Common myeloid progenitor, CD34-positive (primary cell): ENCODE measurements around the gene GORASP1.

Experiments
- CTCF ChIA-PET: fragments of 350-600 bp; sonication (Branson Sonifier 250); formaldehyde crosslinking; loops from one replicate; lab custom pipeline; 2021; ENCODE audit warnings: antibody characterized with exemption; lab: Charles Lee
- POLR2A ChIA-PET: fragments of 350-600 bp; sonication (Branson Sonifier 250); formaldehyde crosslinking; loops from one replicate; lab custom pipeline; 2021; ENCODE audit warnings: antibody characterized with exemption; lab: Charles Lee
- DNase-seq, 3 donors: peaks; one replicate each; pipeline versions ENCODE4 v3.0.0 to v3.0.0-alpha.2; 2013
- H3K27ac ChIP-seq, 2 experiments: 1 replicate in 1 of 2; 2 replicates in 1 of 2; pipeline ENCODE4 v1.7.0; 2013; ENCODE audit warnings: inconsistent platforms in 2 of 2, low read length in 2 of 2, mild to moderate bottlenecking in 2 of 2, low read depth in 1 of 2, moderate library complexity in 1 of 2; ENCODE audit not compliant: severe bottlenecking in 2 of 2, insufficient read depth in 1 of 2, poor library complexity in 1 of 2
- H3K27me3 ChIP-seq, 5 experiments: replicated peaks in 2 of 5; 1 replicate in 3 of 5; 2 replicates in 2 of 5; pipeline versions ENCODE4 v1.6.1 to v1.7.0; 2013; ENCODE audit warnings: low read length in 4 of 5, mild to moderate bottlenecking in 2 of 5, moderate library complexity in 2 of 5, inconsistent platforms in 1 of 5; ENCODE audit not compliant: insufficient read depth in 5 of 5, control insufficient read depth in 4 of 5
- H3K36me3 ChIP-seq, 4 experiments: 1 replicate in 2 of 4; 2 replicates in 2 of 4; pipeline versions ENCODE4 v1.6.1 to v1.7.0; 2013; ENCODE audit warnings: low read length in 3 of 4, control low read depth in 1 of 4, mild to moderate bottlenecking in 1 of 4; ENCODE audit not compliant: control insufficient read depth in 4 of 4, insufficient read depth in 4 of 4
- H3K4me1 ChIP-seq, 4 experiments: 1 replicate in 3 of 4; 2 replicates in 1 of 4; pipeline versions ENCODE4 v1.6.1 to v1.7.1; 2013; ENCODE audit warnings: low read length in 3 of 4, mild to moderate bottlenecking in 3 of 4, control low read depth in 1 of 4, inconsistent platforms in 1 of 4, moderate library complexity in 1 of 4; ENCODE audit not compliant: control insufficient read depth in 4 of 4, insufficient read depth in 4 of 4; ENCODE audit errors: control extremely low read depth in 1 of 4
- H3K4me3 ChIP-seq, 7 experiments: 1 replicate in 4 of 7; 2 replicates in 3 of 7; pipeline versions ENCODE4 v1.5.1 to v1.7.0; 2013; ENCODE audit warnings: mild to moderate bottlenecking in 7 of 7, low read length in 6 of 7, moderate library complexity in 6 of 7, inconsistent platforms in 2 of 7, low read depth in 2 of 7, control low read depth in 1 of 7; ENCODE audit not compliant: insufficient read depth in 4 of 7, control insufficient read depth in 1 of 7; ENCODE audit errors: extremely low read depth in 1 of 7
- H3K9me3 ChIP-seq, 5 experiments: 1 replicate in 4 of 5; 2 replicates in 1 of 5; pipeline versions ENCODE4 v1.6.1 to v1.7.1; 2013; ENCODE audit warnings: low read length in 4 of 5, mild to moderate bottlenecking in 2 of 5, inconsistent platforms in 1 of 5, low read depth in 1 of 5, moderate library complexity in 1 of 5; ENCODE audit not compliant: control insufficient read depth in 4 of 5, insufficient read depth in 2 of 5; ENCODE audit errors: control extremely low read depth in 1 of 5
- WGBS: methylation state at CpG from one replicate; pipeline ENCODE4 v1.1.5; 2013; ENCODE audit not compliant: insufficient coverage; 5-methylcytosine and 5-hydroxymethylcytosine counted together

Gene GORASP1

GRCh38 chr3:39132096-39133092 lies 25.0 kb upstream of the GORASP1 start:
- peak in 1 of 3 donors; percentile 25 for DNase-seq
- CTCF ChIA-PET = interaction anchor here (1.0 to 11.3 kb wide), 10 partner anchors 7 to 157 kb away, joined by 3 to 122 read pairs (median 4); no protein-coding TSS in a partner anchor
- Histone ChIP-seq H3K27ac (no peak overlapping the region), H3K9me3 (no peaks in the 10 kb centered on the region), H3K4me1 (peaks cover 11 to 31% (median 21%) of the 10 kb centered on the region in 4 experiments), H3K4me3 (no peak overlapping the region), H3K27me3 (no peaks in the 10 kb centered on the region), H3K36me3 (peaks cover 0 to 2% (median 0%) of the 10 kb centered on the region in 4 experiments)
- 93% methylated on average over 9 of the region's 11 CpGs for WGBS
- POLR2A ChIA-PET = interaction anchor here (1.0 kb wide), 1 partner anchor 15 kb away, joined by 3 read pairs; no protein-coding TSS in a partner anchor

- H3K36me3 ChIP-seq = no peaks in the 10 kb centered on the region
- no peaks in the 10 kb centered on the region for H3K9me3 ChIP-seq
- no peak overlapping the region for H3K4me3 ChIP-seq
- H3K27ac ChIP-seq = no peak overlapping the region
- ChIA-PET CTCF (interaction anchor here (0.7 to 11.3 kb wide), 9 partner anchors 8 to 158 kb away, joined by 3 to 122 read pairs (median 4); no protein-coding TSS in a partner anchor), POLR2A (no interaction called here)
- H3K4me1 ChIP-seq = peaks cover 13 to 44% (median 34%) of the 10 kb centered on the region in 4 experiments
- H3K27me3 ChIP-seq = no peaks in the 10 kb centered on the region
- WGBS = 100% methylated on average over 1 of the region's 3 CpGs
- DNase-seq = no peak
Observed at GRCh38 chr3:39130693-39131265, 23.4 kb upstream of the GORASP1 start.

- DNase-seq = no peak
- H3K27ac ChIP-seq = no peak overlapping the region
- POLR2A ChIA-PET = no interaction called here
- 93% methylated on average over 5 of the region's 6 CpGs for WGBS
- no peaks in the 10 kb centered on the region for H3K36me3 ChIP-seq
- CTCF ChIA-PET = interaction anchor here (0.8 to 11.3 kb wide), 9 partner anchors 9 to 159 kb away, joined by 3 to 122 read pairs (median 8); no protein-coding TSS in a partner anchor
- peaks cover 13 to 44% (median 34%) of the 10 kb centered on the region in 4 experiments for H3K4me1 ChIP-seq
- no peak overlapping the region for H3K4me3 ChIP-seq
- H3K27me3 ChIP-seq = no peaks in the 10 kb centered on the region
- H3K9me3 ChIP-seq = no peaks in the 10 kb centered on the region
Observed at GRCh38 chr3:39130026-39130425, 22.6 kb upstream of the GORASP1 start.

- H3K4me1 ChIP-seq = peaks cover 13 to 44% (median 32%) of the 10 kb centered on the region in 4 experiments
- CTCF ChIA-PET = interaction anchor here (1.4 to 11.3 kb wide), 8 partner anchors 11 to 160 kb away, joined by 3 to 122 read pairs (median 31); partner anchors contain the start of genes GORASP1 and TTC21A
- 98% methylated on average over 6 of the region's 7 CpGs for WGBS
Observed at GRCh38 chr3:39128951-39129350, 21.5 kb upstream of the GORASP1 start.

GRCh38 chr3:39127908-39128304 lies 20.5 kb upstream of the GORASP1 start:
- DNase-seq = peak in 1 of 3 donors; percentile 50
- H3K27ac ChIP-seq = peak overlapping the region in 1 of 2 experiments; percentile 27
- CTCF ChIA-PET = interaction anchor here (1.1 to 11.3 kb wide), 20 partner anchors 9 to 161 kb away, joined by 3 to 122 read pairs (median 8); partner anchors contain the start of genes GORASP1 and TTC21A
- H3K4me1 ChIP-seq = peaks cover 13 to 44% (median 32%) of the 10 kb centered on the region in 4 experiments
- H3K27me3 ChIP-seq = no peaks in the 10 kb centered on the region
- peak overlapping the region in 3 of 7 experiments; percentile 10 to 32 (median 30) for H3K4me3 ChIP-seq
- no peaks in the 10 kb centered on the region for H3K9me3 ChIP-seq
- POLR2A ChIA-PET = interaction anchor here (1.9 kb wide), 1 partner anchor 20 kb away, joined by 14 read pairs; no protein-coding TSS in a partner anchor
- H3K36me3 ChIP-seq = no peaks in the 10 kb centered on the region
- WGBS = 0% methylated on average over 1 of the region's 1 CpG

More at GRCh38 chr3:39128951-39129350, 21.5 kb upstream of the GORASP1 start:
- Histone ChIP-seq H3K27ac (no peak overlapping the region), H3K9me3 (no peaks in the 10 kb centered on the region), H3K36me3 (no peaks in the 10 kb centered on the region), H3K27me3 (no peaks in the 10 kb centered on the region), H3K4me3 (no peak overlapping the region)
- POLR2A ChIA-PET = no interaction called here
- DNase-seq = no peak

GRCh38 chr3:39127269-39127907 lies 20.0 kb upstream of the GORASP1 start:
- peak overlapping the region in 1 of 2 experiments; percentile 27 for H3K27ac ChIP-seq
- POLR2A ChIA-PET = interaction anchor here (1.6 to 1.9 kb wide), 2 partner anchors 14 to 20 kb away, joined by 5 to 14 read pairs; no protein-coding TSS in a partner anchor
- WGBS = 58% methylated on average over 5 of the region's 7 CpGs

More at GRCh38 chr3:39127269-39127907, 20.0 kb upstream of the GORASP1 start:
- H3K27me3 ChIP-seq = no peaks in the 10 kb centered on the region
- H3K9me3 ChIP-seq = no peaks in the 10 kb centered on the region
- H3K4me3 ChIP-seq = peak overlapping the region in 2 of 7 experiments; percentile 29 to 30
- DNase-seq = no peak
- H3K4me1 ChIP-seq = peaks cover 13 to 43% (median 31%) of the 10 kb centered on the region in 4 experiments
- CTCF ChIA-PET = interaction anchor here (0.8 to 11.3 kb wide), 32 partner anchors 9 to 162 kb away, joined by 3 to 122 read pairs (median 6); partner anchors contain the start of genes CX3CR1, GORASP1 and TTC21A
- no peaks in the 10 kb centered on the region for H3K36me3 ChIP-seq
